ENCODE measurements around the gene ALPK3. TPM values are rescaled to one million over a fixed set of nuclear protein-coding genes. Genes with fewer than 3 reads are reported as not detected.
A peak's percentile ranks its signal among the peaks of the same experiment; 100 is the strongest.
"Not testable (repeated sequence)": the region's sequence is repeated elsewhere in the genome, so short reads cannot be mapped to it uniquely, and the experiment has no call there.

ALPK3 gene
- total RNA-seq, 1 donor from 2014 or later, result 10.8 TPM

GRCh38 chr15:84874981-84875699 is 58.0 kb downstream of the ALPK3 start:
- H3K4me3 Mint-ChIP-seq, result no peak overlapping the region
- H3K27ac Mint-ChIP-seq, result peak overlapping the region; percentile 24
- no peaks in the 10 kb centered on the region for H3K27me3 Mint-ChIP-seq
- H3K36me3 Mint-ChIP-seq, result peaks cover 1% of the 10 kb centered on the region
- H3K9me3 Mint-ChIP-seq, result no peaks in the 10 kb centered on the region
- DNase-seq (ENCODE audit: extremely low spot score, unreplicated experiment), result no peak
- peaks cover 13% of the 10 kb centered on the region for H3K4me1 Mint-ChIP-seq (ENCODE audit: unreplicated experiment)
- no peak for TF ChIP-seq CTCF (conservative IDR thresholded peaks at IDR 0.05)

GRCh38 chr15:84876269-84876668 is 59.1 kb downstream of the ALPK3 start:
- Mint-ChIP-seq H3K4me1 (ENCODE audit: unreplicated experiment) (peaks cover 13% of the 10 kb centered on the region), H3K27ac (no peak overlapping the region), H3K9me3 (no peaks in the 10 kb centered on the region), H3K27me3 (no peaks in the 10 kb centered on the region), H3K4me3 (no peak overlapping the region), H3K36me3 (no peaks in the 10 kb centered on the region)
- no peak for TF ChIP-seq CTCF (conservative IDR thresholded peaks at IDR 0.05)
- no peak for DNase-seq (ENCODE audit: extremely low spot score, unreplicated experiment)

- not testable (repeated sequence) for H3K9me3 Mint-ChIP-seq; H3K27me3 Mint-ChIP-seq; H3K4me3 Mint-ChIP-seq; H3K27ac Mint-ChIP-seq; DNase-seq (ENCODE audit: extremely low spot score, unreplicated experiment); H3K36me3 Mint-ChIP-seq
- peaks cover 13% of the 10 kb centered on the region for H3K4me1 Mint-ChIP-seq (ENCODE audit: unreplicated experiment)
Observed at GRCh38 chr15:84877701-84878100, 60.5 kb downstream of the ALPK3 start.

GRCh38 chr15:84878504-84878903 is 61.3 kb downstream of the ALPK3 start:
- Mint-ChIP-seq H3K27me3 (no peaks in the 10 kb centered on the region), H3K9me3 (no peaks in the 10 kb centered on the region), H3K4me1 (ENCODE audit: unreplicated experiment) (peaks cover 13% of the 10 kb centered on the region), H3K27ac (peak overlapping the region; percentile 51), H3K4me3 (no peak overlapping the region), H3K36me3 (no peaks in the 10 kb centered on the region)
- DNase-seq (ENCODE audit: extremely low spot score, unreplicated experiment), result no peak
- peak; percentile 71 for TF ChIP-seq CTCF (conservative IDR thresholded peaks at IDR 0.05)

GRCh38 chr15:84879088-84879780 is 62.1 kb downstream of the ALPK3 start:
- TF ChIP-seq CTCF (conservative IDR thresholded peaks at IDR 0.05), result no peak
- Mint-ChIP-seq H3K27ac (no peak overlapping the region), H3K4me1 (ENCODE audit: unreplicated experiment) (peaks cover 8% of the 10 kb centered on the region), H3K9me3 (no peaks in the 10 kb centered on the region), H3K36me3 (no peaks in the 10 kb centered on the region), H3K4me3 (no peak overlapping the region), H3K27me3 (no peaks in the 10 kb centered on the region)
- DNase-seq (ENCODE audit: extremely low spot score, unreplicated experiment), result no peak

GRCh38 chr15:84880007-84880406 is 62.9 kb downstream of the ALPK3 start:
- H3K4me3 Mint-ChIP-seq, result no peak overlapping the region
- peaks cover 8% of the 10 kb centered on the region for H3K4me1 Mint-ChIP-seq (ENCODE audit: unreplicated experiment)
- H3K36me3 Mint-ChIP-seq, result no peaks in the 10 kb centered on the region
- H3K9me3 Mint-ChIP-seq, result no peaks in the 10 kb centered on the region
- no peak for DNase-seq (ENCODE audit: extremely low spot score, unreplicated experiment)
- TF ChIP-seq CTCF (conservative IDR thresholded peaks at IDR 0.05), result no peak
- no peak overlapping the region for H3K27ac Mint-ChIP-seq
- H3K27me3 Mint-ChIP-seq, result no peaks in the 10 kb centered on the region

Data from type B pancreatic cell (in vitro differentiated cells).